Prostate gland (tissue), 2 donors: ENCODE results near the gene ZNF664.

Experiments
- POLR2A ChIP-seq: fragments of 450-650 bp; IDR thresholded peaks from one replicate; pipeline ENCODE4 v1.6.1; 2016; ENCODE audit warnings: antibody characterized with exemption, mild to moderate bottlenecking
- POLR2AphosphoS5 ChIP-seq: sonication (generic); formaldehyde crosslinking; IDR thresholded peaks from one replicate; pipeline ENCODE4 v1.6.1; 2017; ENCODE audit warnings: antibody characterized with exemption
- TF ChIP-seq, protein P1 (sequence below), 4 experiments: fragments of 200-600 bp in 2 of 4; fragments of 450-650 bp in 2 of 4; sonication (generic) in 2 of 4; IDR thresholded peaks; 1 replicate in 3 of 4; 2 replicates in 1 of 4; pipeline ENCODE4 v1.5.1; 2016 to 2019; ENCODE audit warnings: antibody characterized with exemption in 4 of 4, mild to moderate bottlenecking in 2 of 4, moderate library complexity in 2 of 4

DNA sequence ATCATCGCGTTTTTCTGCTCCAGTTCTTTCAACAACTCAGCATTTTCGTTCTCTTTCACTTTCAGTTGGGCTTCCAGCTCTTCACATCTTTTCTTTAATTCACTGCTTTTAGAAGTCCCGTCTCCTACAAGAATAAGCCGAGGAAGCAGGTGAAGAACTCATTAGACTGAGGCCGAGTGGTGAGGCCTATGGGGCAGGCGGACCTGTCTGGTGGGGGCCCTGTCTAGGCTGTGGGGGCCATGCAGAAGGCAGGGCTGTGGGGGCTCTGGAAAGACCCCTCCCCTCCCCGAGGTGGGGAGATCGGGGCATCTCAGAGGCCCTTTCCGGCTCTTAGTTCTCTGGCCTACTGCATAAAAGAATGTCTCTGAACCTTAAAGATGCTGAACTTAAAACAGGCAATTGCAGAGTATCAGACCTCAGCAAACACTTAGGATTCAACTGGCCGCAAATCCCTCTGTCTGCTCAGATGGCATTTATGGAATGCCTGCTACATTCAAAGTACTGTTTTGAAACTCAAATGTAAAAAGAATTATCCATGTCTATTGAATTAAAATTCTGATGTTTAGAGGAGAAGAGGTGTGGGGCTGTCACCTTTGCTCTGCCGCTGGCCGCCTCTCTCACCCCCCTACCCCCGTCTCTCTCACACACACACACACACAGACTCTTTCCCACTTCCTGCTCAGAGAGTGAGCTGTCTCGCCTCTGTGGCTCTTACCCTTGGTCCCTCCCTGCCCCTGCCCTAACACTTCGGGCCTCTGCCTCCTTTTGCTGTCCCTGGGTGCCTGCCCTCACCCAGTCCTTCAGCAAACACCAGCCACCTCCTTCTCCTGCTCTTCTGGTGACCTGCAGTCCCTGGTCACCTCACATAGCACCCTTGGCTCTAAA, 35.1 kb upstream of the ZNF664 start:
- TF ChIP-seq, protein P1, sequence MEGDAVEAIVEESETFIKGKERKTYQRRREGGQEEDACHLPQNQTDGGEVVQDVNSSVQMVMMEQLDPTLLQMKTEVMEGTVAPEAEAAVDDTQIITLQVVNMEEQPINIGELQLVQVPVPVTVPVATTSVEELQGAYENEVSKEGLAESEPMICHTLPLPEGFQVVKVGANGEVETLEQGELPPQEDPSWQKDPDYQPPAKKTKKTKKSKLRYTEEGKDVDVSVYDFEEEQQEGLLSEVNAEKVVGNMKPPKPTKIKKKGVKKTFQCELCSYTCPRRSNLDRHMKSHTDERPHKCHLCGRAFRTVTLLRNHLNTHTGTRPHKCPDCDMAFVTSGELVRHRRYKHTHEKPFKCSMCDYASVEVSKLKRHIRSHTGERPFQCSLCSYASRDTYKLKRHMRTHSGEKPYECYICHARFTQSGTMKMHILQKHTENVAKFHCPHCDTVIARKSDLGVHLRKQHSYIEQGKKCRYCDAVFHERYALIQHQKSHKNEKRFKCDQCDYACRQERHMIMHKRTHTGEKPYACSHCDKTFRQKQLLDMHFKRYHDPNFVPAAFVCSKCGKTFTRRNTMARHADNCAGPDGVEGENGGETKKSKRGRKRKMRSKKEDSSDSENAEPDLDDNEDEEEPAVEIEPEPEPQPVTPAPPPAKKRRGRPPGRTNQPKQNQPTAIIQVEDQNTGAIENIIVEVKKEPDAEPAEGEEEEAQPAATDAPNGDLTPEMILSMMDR (IDR thresholded peaks at IDR 0.05): no peak
- TF ChIP-seq POLR2AphosphoS5: no peak
- TF ChIP-seq POLR2A: no peak
